Measurements from ENCODE around the gene PTEN.

DNA sequence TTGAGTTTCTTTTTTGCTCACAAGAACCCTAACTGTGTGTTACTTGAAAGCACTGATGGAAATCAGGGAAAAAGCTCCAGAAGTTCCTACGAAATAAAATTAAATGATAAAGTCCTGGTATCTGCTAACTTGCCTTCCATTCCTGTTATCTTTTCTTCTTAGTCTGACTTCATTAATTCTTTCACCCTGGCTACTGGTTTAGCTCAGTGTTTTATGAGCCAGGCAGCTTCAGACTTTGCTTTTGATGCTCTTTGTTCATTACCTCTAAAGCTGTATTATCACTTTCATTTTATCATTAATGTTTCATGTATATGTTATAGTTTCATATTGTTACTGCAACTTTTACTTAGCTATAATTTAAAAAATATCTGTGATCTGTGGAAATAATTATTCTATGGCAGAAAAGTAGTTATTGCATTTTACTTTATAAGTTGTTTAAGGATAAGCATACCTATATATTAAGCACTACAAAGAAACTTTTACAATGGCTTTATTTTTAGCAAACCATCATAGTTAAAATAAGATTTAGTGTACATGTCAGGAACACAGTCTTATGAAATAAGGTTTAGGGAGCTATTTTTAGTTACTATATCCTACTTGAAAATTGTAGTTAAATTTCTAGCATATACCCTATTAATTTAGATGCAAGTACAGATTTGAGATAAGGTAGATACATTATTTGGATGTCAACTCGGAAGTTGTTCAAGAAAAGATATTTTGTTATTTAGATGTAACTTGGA, 19.3 kb downstream of the PTEN start:
- TF ChIP-seq ZNF274 (IDR thresholded peaks at IDR 0.05; ENCODE audit: low read depth, low read length) (no peak), YY1 (IDR thresholded peaks at IDR 0.05; ENCODE audit: extremely low read depth, insufficient replicate concordance, low read depth, low read length) (no peak), POLR2A (IDR thresholded peaks at IDR 0.05; ENCODE audit: borderline replicate concordance, extremely low read depth, insufficient read depth, insufficient read length) (no peak), TCF7L2 (IDR thresholded peaks at IDR 0.05; ENCODE audit: borderline replicate concordance, extremely low read depth, insufficient read depth, insufficient read length) (no peak), EZH2 (IDR thresholded peaks at IDR 0.05) (no peak), POLR2AphosphoS5 (IDR thresholded peaks at IDR 0.05; ENCODE audit: low read depth, low read length) (no peak), EZH2phosphoT487 (IDR thresholded peaks at IDR 0.05; ENCODE audit: borderline replicate concordance) (no peak), SIN3A (IDR thresholded peaks at IDR 0.05; ENCODE audit: low read depth) (no peak), JUND (IDR thresholded peaks at IDR 0.05) (no peak), CEBPB (IDR thresholded peaks at IDR 0.05; ENCODE audit: low read depth) (no peak)
- TF ChIP-seq, protein P1, sequence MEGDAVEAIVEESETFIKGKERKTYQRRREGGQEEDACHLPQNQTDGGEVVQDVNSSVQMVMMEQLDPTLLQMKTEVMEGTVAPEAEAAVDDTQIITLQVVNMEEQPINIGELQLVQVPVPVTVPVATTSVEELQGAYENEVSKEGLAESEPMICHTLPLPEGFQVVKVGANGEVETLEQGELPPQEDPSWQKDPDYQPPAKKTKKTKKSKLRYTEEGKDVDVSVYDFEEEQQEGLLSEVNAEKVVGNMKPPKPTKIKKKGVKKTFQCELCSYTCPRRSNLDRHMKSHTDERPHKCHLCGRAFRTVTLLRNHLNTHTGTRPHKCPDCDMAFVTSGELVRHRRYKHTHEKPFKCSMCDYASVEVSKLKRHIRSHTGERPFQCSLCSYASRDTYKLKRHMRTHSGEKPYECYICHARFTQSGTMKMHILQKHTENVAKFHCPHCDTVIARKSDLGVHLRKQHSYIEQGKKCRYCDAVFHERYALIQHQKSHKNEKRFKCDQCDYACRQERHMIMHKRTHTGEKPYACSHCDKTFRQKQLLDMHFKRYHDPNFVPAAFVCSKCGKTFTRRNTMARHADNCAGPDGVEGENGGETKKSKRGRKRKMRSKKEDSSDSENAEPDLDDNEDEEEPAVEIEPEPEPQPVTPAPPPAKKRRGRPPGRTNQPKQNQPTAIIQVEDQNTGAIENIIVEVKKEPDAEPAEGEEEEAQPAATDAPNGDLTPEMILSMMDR (IDR thresholded peaks at IDR 0.05 in 2 of 3, conservative IDR thresholded peaks at IDR 0.05 in 1 of 3; ENCODE audit: borderline replicate concordance in 1 of 3, insufficient read depth in 1 of 3, low read depth in 2 of 3, low read length in 2 of 3), result no peak
- TF ChIP-seq, protein P2, sequence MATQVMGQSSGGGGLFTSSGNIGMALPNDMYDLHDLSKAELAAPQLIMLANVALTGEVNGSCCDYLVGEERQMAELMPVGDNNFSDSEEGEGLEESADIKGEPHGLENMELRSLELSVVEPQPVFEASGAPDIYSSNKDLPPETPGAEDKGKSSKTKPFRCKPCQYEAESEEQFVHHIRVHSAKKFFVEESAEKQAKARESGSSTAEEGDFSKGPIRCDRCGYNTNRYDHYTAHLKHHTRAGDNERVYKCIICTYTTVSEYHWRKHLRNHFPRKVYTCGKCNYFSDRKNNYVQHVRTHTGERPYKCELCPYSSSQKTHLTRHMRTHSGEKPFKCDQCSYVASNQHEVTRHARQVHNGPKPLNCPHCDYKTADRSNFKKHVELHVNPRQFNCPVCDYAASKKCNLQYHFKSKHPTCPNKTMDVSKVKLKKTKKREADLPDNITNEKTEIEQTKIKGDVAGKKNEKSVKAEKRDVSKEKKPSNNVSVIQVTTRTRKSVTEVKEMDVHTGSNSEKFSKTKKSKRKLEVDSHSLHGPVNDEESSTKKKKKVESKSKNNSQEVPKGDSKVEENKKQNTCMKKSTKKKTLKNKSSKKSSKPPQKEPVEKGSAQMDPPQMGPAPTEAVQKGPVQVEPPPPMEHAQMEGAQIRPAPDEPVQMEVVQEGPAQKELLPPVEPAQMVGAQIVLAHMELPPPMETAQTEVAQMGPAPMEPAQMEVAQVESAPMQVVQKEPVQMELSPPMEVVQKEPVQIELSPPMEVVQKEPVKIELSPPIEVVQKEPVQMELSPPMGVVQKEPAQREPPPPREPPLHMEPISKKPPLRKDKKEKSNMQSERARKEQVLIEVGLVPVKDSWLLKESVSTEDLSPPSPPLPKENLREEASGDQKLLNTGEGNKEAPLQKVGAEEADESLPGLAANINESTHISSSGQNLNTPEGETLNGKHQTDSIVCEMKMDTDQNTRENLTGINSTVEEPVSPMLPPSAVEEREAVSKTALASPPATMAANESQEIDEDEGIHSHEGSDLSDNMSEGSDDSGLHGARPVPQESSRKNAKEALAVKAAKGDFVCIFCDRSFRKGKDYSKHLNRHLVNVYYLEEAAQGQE (IDR thresholded peaks at IDR 0.05; ENCODE audit: low read depth), result no peak
- TF ChIP-seq, protein P3, sequence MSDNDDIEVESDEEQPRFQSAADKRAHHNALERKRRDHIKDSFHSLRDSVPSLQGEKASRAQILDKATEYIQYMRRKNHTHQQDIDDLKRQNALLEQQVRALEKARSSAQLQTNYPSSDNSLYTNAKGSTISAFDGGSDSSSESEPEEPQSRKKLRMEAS (IDR thresholded peaks at IDR 0.05), result no peak
